ENCODE results near the gene COL8A1.

- TF ChIP-seq CTCF (IDR thresholded peaks at IDR 0.05; ENCODE audit: low read length) = no peak
- TF ChIP-seq EZH2 (optimal IDR thresholded peaks at IDR 0.05; ENCODE audit: low read depth, low read length) = no peak
- TF ChIP-seq EZH2phosphoT487 (IDR thresholded peaks at IDR 0.05; ENCODE audit: low read length) = no peak
These were observed 185.6 kb downstream of the COL8A1 start for GRCh38 chr3:99823723-99824711.
